WTC11 (cell line): Measurements from ENCODE around the gene ATP6V0D1. TPM values are rescaled to one million over a fixed set of nuclear protein-coding genes. Genes with fewer than 3 reads are reported as not detected.

Source experiments
- ATAC-seq: fragments of 200-7000 bp; cut with Tn5 transposase; 2 replicates; pipeline ENCODE4 v1.10.0; 2021; ENCODE audit warnings: mild to moderate bottlenecking, moderate library complexity
- CTCF ChIA-PET: fragments of 300-600 bp; sonication (Branson Sonifier 250); formaldehyde crosslinking; loops from one replicate; lab custom pipeline; 2021; ENCODE audit warnings: antibody characterized with exemption; lab: Charles Lee
- POLR2A ChIA-PET: fragments of 350-600 bp; sonication (Branson Sonifier 250); formaldehyde crosslinking; loops from one replicate; lab custom pipeline; 2021; ENCODE audit warnings: antibody characterized with exemption; lab: Charles Lee
- DNase-seq: peaks from one replicate; pipeline ENCODE4 v3.0.0; 2021; ENCODE audit warnings: low spot score
- H3K27ac Mint-ChIP-seq: 2 replicates; pipeline ENCODE4 v1.8.0; 2021; ENCODE audit warnings: mixed read lengths
- H3K27me3 Mint-ChIP-seq: 2 replicates; pipeline ENCODE4 v1.8.0; 2021; ENCODE audit warnings: low read depth, mild to moderate bottlenecking, moderate library complexity, mixed read lengths
- H3K36me3 Mint-ChIP-seq: 2 replicates; pipeline ENCODE4 v1.8.0; 2021; ENCODE audit warnings: mixed read lengths
- H3K4me1 Mint-ChIP-seq: 2 replicates; pipeline ENCODE4 v1.8.0; 2022; ENCODE audit warnings: mixed read lengths
- H3K4me3 Mint-ChIP-seq: 2 replicates; pipeline ENCODE4 v1.8.0; 2021; ENCODE audit warnings: mild to moderate bottlenecking, moderate library complexity, mixed read lengths
- H3K9me3 Mint-ChIP-seq: 2 replicates; pipeline ENCODE4 v1.8.0; 2021; ENCODE audit warnings: mixed read lengths
- AFF4 ChIP-seq: sonication (generic); formaldehyde crosslinking; IDR thresholded peaks from 2 replicates; pipeline ENCODE4 v1.8.1; 2023; ENCODE audit warnings: mild to moderate bottlenecking, missing genetic modification reagents, borderline replicate concordance
- CREB1 ChIP-seq: sonication (generic); formaldehyde crosslinking; IDR thresholded peaks from 2 replicates; pipeline ENCODE4 v1.8.0; 2023; ENCODE audit warnings: mild to moderate bottlenecking, missing genetic modification reagents
- E2F5 ChIP-seq: sonication (generic); formaldehyde crosslinking; IDR thresholded peaks from 2 replicates; pipeline ENCODE4 v1.8.1; 2022; ENCODE audit warnings: mild to moderate bottlenecking, moderate library complexity, missing genetic modification reagents
- FOXJ3 ChIP-seq: sonication (generic); formaldehyde crosslinking; IDR thresholded peaks from 2 replicates; pipeline ENCODE4 v1.9.0; 2021; ENCODE audit warnings: missing genetic modification reagents, mild to moderate bottlenecking, borderline replicate concordance
- GABPB1 ChIP-seq: sonication (generic); formaldehyde crosslinking; IDR thresholded peaks from 2 replicates; pipeline ENCODE4 v1.8.1; 2023; ENCODE audit warnings: mild to moderate bottlenecking, missing genetic modification reagents
- GTF2I ChIP-seq: fragments of 250-450 bp; sonication (Bioruptor Pico); conservative IDR thresholded peaks from 2 replicates; pipeline ENCODE4 v1.4.0; 2021; ENCODE audit warnings: mild to moderate bottlenecking
- IRF2 ChIP-seq: sonication (generic); formaldehyde crosslinking; IDR thresholded peaks from 2 replicates; pipeline ENCODE4 v1.8.0; 2022; ENCODE audit warnings: low read depth, missing genetic modification reagents, borderline replicate concordance
- JAZF1 ChIP-seq: fragments of 250-450 bp; sonication (Bioruptor Pico); IDR thresholded peaks from 2 replicates; pipeline ENCODE4 v1.9.0; 2021; ENCODE audit warnings: moderate library complexity, mild to moderate bottlenecking, inconsistent platforms
- NR1H2 ChIP-seq: sonication (generic); formaldehyde crosslinking; IDR thresholded peaks from 2 replicates; pipeline ENCODE4 v1.9.0; 2021; ENCODE audit warnings: mild to moderate bottlenecking, moderate library complexity, missing genetic modification reagents
- NR2C2 ChIP-seq: sonication (generic); formaldehyde crosslinking; IDR thresholded peaks from 2 replicates; pipeline ENCODE4 v1.8.0; 2022; ENCODE audit warnings: mild to moderate bottlenecking, missing genetic modification reagents
- NR3C1 ChIP-seq: sonication (generic); formaldehyde crosslinking; conservative IDR thresholded peaks from 2 replicates; pipeline ENCODE4 v1.8.1; 2023; ENCODE audit warnings: low read depth, mild to moderate bottlenecking, missing genetic modification reagents
- OVOL2 ChIP-seq: fragments of 250-450 bp; sonication (Bioruptor Pico); IDR thresholded peaks from 2 replicates; pipeline ENCODE4 v1.9.0; 2021; ENCODE audit warnings: mild to moderate bottlenecking, borderline replicate concordance
- RORB ChIP-seq: fragments of 250-450 bp; sonication (Bioruptor Pico); IDR thresholded peaks from 2 replicates; pipeline ENCODE4 v1.9.0; 2021; ENCODE audit warnings: mild to moderate bottlenecking
- SMAD3 ChIP-seq: sonication (generic); formaldehyde crosslinking; IDR thresholded peaks from 2 replicates; pipeline ENCODE4 v1.8.0; 2022; ENCODE audit warnings: missing genetic modification reagents, mild to moderate bottlenecking, borderline replicate concordance
- SP1 ChIP-seq: sonication (generic); formaldehyde crosslinking; conservative IDR thresholded peaks from 2 replicates; pipeline ENCODE4 v1.8.1; 2022; ENCODE audit warnings: missing genetic modification reagents
- TP53 ChIP-seq: sonication (generic); formaldehyde crosslinking; IDR thresholded peaks from 2 replicates; pipeline ENCODE4 v1.8.1; 2023; ENCODE audit warnings: mild to moderate bottlenecking, missing genetic modification reagents
- ZNF138 ChIP-seq: sonication (generic); formaldehyde crosslinking; conservative IDR thresholded peaks from 2 replicates; pipeline ENCODE4 v1.8.1; 2022; ENCODE audit warnings: mild to moderate bottlenecking, moderate library complexity, missing genetic modification reagents
- ZNF317 ChIP-seq: sonication (generic); formaldehyde crosslinking; IDR thresholded peaks from 2 replicates; pipeline ENCODE4 v1.8.1; 2023; ENCODE audit warnings: low read depth, mild to moderate bottlenecking, moderate library complexity, missing genetic modification reagents, borderline replicate concordance
- ZNF396 ChIP-seq: fragments of 250-450 bp; sonication (Bioruptor Pico); IDR thresholded peaks from 2 replicates; pipeline ENCODE4 v1.8.0; 2021; ENCODE audit warnings: mild to moderate bottlenecking, moderate library complexity, borderline replicate concordance
- ZNF423 ChIP-seq: fragments of 250-450 bp; sonication (Bioruptor Pico); IDR thresholded peaks from 2 replicates; pipeline ENCODE4 v2.1.2; 2022; ENCODE audit warnings: mild to moderate bottlenecking, moderate library complexity
- ZNF532 ChIP-seq: fragments of 250-450 bp; sonication (Bioruptor Pico); IDR thresholded peaks from 2 replicates; pipeline ENCODE4 v1.9.0; 2021; ENCODE audit warnings: mild to moderate bottlenecking, borderline replicate concordance
- total RNA-seq: library from RNA; stranded (reverse); gene quantifications from 3 replicates; pipeline ENCODE4 v1.2.3, GENCODE V29; 2021
- TF ChIP-seq, protein P1 (sequence below): sonication (generic); formaldehyde crosslinking; IDR thresholded peaks from 2 replicates; pipeline ENCODE4 v1.8.0; 2022; ENCODE audit warnings: mild to moderate bottlenecking, missing genetic modification reagents
- TF ChIP-seq, protein P2 (sequence below): fragments of 250-450 bp; sonication (Bioruptor Pico); IDR thresholded peaks from 2 replicates; pipeline ENCODE4 v1.9.0; 2021; ENCODE audit warnings: mild to moderate bottlenecking
- TF ChIP-seq, protein P3 (sequence below): sonication (generic); formaldehyde crosslinking; conservative IDR thresholded peaks from 2 replicates; pipeline ENCODE4 v1.8.1; 2022; ENCODE audit warnings: mild to moderate bottlenecking, missing genetic modification reagents

Gene ATP6V0D1
- total RNA-seq, 1 experiment from 2014 or later, result 44.1 TPM

DNA sequence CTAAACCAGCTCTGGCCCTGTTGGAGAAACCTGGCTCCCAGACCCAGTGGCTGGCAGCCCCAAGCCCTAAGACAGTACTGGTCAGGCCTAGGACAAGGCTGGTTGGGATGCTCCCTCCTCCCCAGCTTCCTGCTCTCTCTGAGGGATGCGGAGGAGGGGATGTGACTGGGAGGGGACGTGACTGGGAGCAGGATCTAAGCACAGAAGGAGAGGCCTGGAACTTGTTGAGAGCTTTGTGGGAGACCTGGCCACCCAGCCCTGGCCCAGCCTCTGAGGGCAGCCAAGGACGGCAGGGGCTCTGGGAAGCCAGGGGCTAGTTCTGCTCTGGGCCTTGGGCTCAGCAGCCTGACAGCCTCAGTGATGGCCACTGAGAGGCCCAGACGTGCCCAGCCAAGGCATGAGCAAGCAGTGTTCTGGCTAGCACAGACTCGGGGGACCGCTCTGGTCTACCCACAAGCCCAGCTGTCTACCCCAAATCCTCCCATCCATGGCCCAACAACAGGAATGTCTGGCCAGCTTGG is 22.8 kb downstream of the ATP6V0D1 start:
- CTCF ChIA-PET, result interaction anchor here (0.7 to 3.2 kb wide), 5 partner anchors 12 to 132 kb away, joined by 3 to 28 read pairs (median 3); partner anchors contain the start of genes KCTD19 and LRRC36
- no peaks in the 10 kb centered on the region for H3K9me3 Mint-ChIP-seq
- H3K4me1 Mint-ChIP-seq, result 0 out of 2 replicates have a peak, but pooled peaks cover 5% of the 10 kb centered on the region
- TF ChIP-seq, protein P1, sequence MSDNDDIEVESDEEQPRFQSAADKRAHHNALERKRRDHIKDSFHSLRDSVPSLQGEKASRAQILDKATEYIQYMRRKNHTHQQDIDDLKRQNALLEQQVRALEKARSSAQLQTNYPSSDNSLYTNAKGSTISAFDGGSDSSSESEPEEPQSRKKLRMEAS (CRISPR knock-in tag), result no peak
- TF ChIP-seq NR1H2 (CRISPR knock-in tag) (no peak), RORB (CRISPR knock-in tag) (no peak), ZNF532 (no peak), IRF2 (CRISPR knock-in tag) (no peak), GABPB1 (CRISPR knock-in tag) (no peak)
- TF ChIP-seq, protein P2, sequence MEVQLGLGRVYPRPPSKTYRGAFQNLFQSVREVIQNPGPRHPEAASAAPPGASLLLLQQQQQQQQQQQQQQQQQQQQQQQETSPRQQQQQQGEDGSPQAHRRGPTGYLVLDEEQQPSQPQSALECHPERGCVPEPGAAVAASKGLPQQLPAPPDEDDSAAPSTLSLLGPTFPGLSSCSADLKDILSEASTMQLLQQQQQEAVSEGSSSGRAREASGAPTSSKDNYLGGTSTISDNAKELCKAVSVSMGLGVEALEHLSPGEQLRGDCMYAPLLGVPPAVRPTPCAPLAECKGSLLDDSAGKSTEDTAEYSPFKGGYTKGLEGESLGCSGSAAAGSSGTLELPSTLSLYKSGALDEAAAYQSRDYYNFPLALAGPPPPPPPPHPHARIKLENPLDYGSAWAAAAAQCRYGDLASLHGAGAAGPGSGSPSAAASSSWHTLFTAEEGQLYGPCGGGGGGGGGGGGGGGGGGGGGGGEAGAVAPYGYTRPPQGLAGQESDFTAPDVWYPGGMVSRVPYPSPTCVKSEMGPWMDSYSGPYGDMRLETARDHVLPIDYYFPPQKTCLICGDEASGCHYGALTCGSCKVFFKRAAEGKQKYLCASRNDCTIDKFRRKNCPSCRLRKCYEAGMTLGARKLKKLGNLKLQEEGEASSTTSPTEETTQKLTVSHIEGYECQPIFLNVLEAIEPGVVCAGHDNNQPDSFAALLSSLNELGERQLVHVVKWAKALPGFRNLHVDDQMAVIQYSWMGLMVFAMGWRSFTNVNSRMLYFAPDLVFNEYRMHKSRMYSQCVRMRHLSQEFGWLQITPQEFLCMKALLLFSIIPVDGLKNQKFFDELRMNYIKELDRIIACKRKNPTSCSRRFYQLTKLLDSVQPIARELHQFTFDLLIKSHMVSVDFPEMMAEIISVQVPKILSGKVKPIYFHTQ (CRISPR knock-in tag), result no peak
- TF ChIP-seq, all 79 proteins: peak for 0
- peak; percentile 27; the same call in 1 of the 2 replicates for ATAC-seq
- DNase-seq, result no peak
- H3K27ac Mint-ChIP-seq, result no peak overlapping the region
- H3K27me3 Mint-ChIP-seq, result no peaks in the 10 kb centered on the region
- POLR2A ChIA-PET, result no interaction called here
- no peaks in the 10 kb centered on the region for H3K36me3 Mint-ChIP-seq
- no peak overlapping the region for H3K4me3 Mint-ChIP-seq

DNA sequence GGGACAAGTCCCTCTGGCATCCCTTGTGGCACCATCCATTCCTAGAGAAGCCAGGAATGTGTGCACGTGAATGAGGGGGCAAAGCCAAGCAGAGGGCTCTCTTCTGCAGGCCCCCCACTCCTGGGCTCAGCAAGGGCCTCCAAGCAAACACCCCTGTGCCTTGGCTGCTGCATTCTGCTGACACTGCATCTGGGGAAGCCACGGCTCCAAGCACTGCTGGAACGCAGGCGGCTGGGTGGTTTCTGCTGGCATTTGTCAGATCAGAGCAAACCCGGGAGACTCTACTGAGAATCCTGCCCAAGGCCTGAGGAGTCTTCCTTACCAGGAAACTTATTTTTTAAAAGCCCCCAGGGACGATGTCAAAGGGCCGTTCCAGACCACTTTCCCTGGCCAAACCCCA is 23.3 kb downstream of the ATP6V0D1 start:
- DNase-seq (no peak), ATAC-seq (no peak)
- Mint-ChIP-seq H3K27me3 (no peaks in the 10 kb centered on the region), H3K36me3 (no peaks in the 10 kb centered on the region), H3K4me1 (0 out of 2 replicates have a peak, but pooled peaks cover 5% of the 10 kb centered on the region), H3K9me3 (no peaks in the 10 kb centered on the region), H3K4me3 (no peak overlapping the region), H3K27ac (no peak overlapping the region)
- CTCF ChIA-PET, result interaction anchor here (1.2 to 3.2 kb wide), 7 partner anchors 8 to 69 kb away, joined by 3 to 28 read pairs (median 5); no protein-coding TSS in a partner anchor
- POLR2A ChIA-PET, result no interaction called here
- TF ChIP-seq NR3C1 (no peak), AFF4 (CRISPR knock-in tag) (no peak), FOXJ3 (no peak), ZNF423 (CRISPR knock-in tag) (no peak), GTF2I (no peak), NR2C2 (CRISPR knock-in tag) (no peak), ZNF138 (CRISPR knock-in tag) (no peak), ZNF396 (CRISPR knock-in tag) (no peak), JAZF1 (CRISPR knock-in tag) (no peak), TP53 (CRISPR knock-in tag) (no peak), SMAD3 (CRISPR knock-in tag) (no peak), ZNF317 (CRISPR knock-in tag) (no peak), GABPB1 (CRISPR knock-in tag) (no peak), SP1 (no peak), E2F5 (CRISPR knock-in tag) (no peak), CREB1 (CRISPR knock-in tag) (no peak), OVOL2 (no peak)
- TF ChIP-seq, protein P3, sequence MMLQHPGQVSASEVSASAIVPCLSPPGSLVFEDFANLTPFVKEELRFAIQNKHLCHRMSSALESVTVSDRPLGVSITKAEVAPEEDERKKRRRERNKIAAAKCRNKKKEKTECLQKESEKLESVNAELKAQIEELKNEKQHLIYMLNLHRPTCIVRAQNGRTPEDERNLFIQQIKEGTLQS (CRISPR knock-in tag), result no peak
